Subcutaneous adipose tissue (tissue), 4 donors: ENCODE data around the gene CDK14. TPM values are rescaled to one million over a fixed set of nuclear protein-coding genes. Genes with fewer than 3 reads are reported as not detected.

Source experiments
- CTCF ChIP-seq: fragments of 450-650 bp; IDR thresholded peaks from one replicate; pipeline ENCODE4 v1.5.1; 2016; ENCODE audit warnings: low read depth, mild to moderate bottlenecking, control low read depth, antibody characterized with exemption, moderate library complexity
- total RNA-seq, 4 donors: library from RNA; depleted of rRNA; stranded (reverse); fragments of >200 nt; gene quantifications; one replicate each; pipeline ENCODE4 v1.1.0, GENCODE V29; 2016

The CDK14 gene
- total RNA-seq, 4 donors from 2014 or later = 13.4 to 42.4 (median 24.7) TPM

GRCh38 chr7:90629297-90629918 lies 33.3 kb downstream of the CDK14 start:
- no peak for TF ChIP-seq CTCF

GRCh38 chr7:90631502-90631901 lies 35.4 kb downstream of the CDK14 start:
- TF ChIP-seq CTCF = no peak

- no peak for TF ChIP-seq CTCF
Observed at GRCh38 chr7:90642978-90643377, 46.9 kb downstream of the CDK14 start.

- TF ChIP-seq CTCF = no peak
Observed at GRCh38 chr7:90645784-90646183, 49.7 kb downstream of the CDK14 start.

GRCh38 chr7:90648107-90648506 lies 52.0 kb downstream of the CDK14 start:
- no peak for TF ChIP-seq CTCF

GRCh38 chr7:90648834-90649233 lies 52.7 kb downstream of the CDK14 start:
- TF ChIP-seq CTCF = no peak

GRCh38 chr7:90654718-90655427 lies 58.8 kb downstream of the CDK14 start:
- no peak for TF ChIP-seq CTCF
